ENCODE measurements around the gene ACY1. TPM values are rescaled to one million over a fixed set of nuclear protein-coding genes. Genes with fewer than 3 reads are reported as not detected.
A peak's percentile ranks its signal among the peaks of the same experiment; 100 is the strongest.

ACY1 gene
- total and polyA plus RNA-seq, 4 donors, result 69.5 to 274 (median 238) TPM

GRCh38 chr3:51998774-51999173, 15.4 kb downstream of the ACY1 start:
- Histone ChIP-seq H3K4me3 (ENCODE audit: low read depth in 1 of 3, low read length in 3 of 3) (no peak overlapping the region), H3K36me3 (ENCODE audit: control insufficient read depth in 4 of 4, insufficient read depth in 3 of 4, low read depth in 1 of 4, low read length in 3 of 4) (peaks cover 0 to 10% (median 8%) of the 10 kb centered on the region in 4 donors), H3K4me1 (ENCODE audit: control insufficient read depth in 4 of 4, insufficient read depth in 4 of 4, low read length in 3 of 4) (peaks cover 4 to 20% (median 13%) of the 10 kb centered on the region in 4 donors), H3K9ac (ENCODE audit: low read depth in 1 of 2, low read length in 2 of 2) (no peak overlapping the region), H3K9me3 (ENCODE audit: control insufficient read depth in 4 of 4, low read length in 3 of 4) (no peaks in the 10 kb centered on the region), H3K27me3 (ENCODE audit: control insufficient read depth in 4 of 4, insufficient read depth in 4 of 4, low read length in 3 of 4) (no peaks in the 10 kb centered on the region), H3K27ac (ENCODE audit: low read depth in 1 of 2, low read length in 2 of 2) (no peak overlapping the region)
- WGBS, result 83% methylated on average over 7 of the region's 7 CpGs
- TF ChIP-seq TAF1 (conservative IDR thresholded peaks at IDR 0.05), result no peak
- DNase-seq (ENCODE audit: low spot score), result no peak

- Histone ChIP-seq H3K27ac (ENCODE audit: low read depth in 1 of 2, low read length in 2 of 2) (no peak overlapping the region), H3K27me3 (ENCODE audit: control insufficient read depth in 4 of 4, insufficient read depth in 4 of 4, low read length in 3 of 4) (no peaks in the 10 kb centered on the region), H3K4me3 (ENCODE audit: low read depth in 1 of 3, low read length in 3 of 3) (no peak overlapping the region), H3K36me3 (ENCODE audit: control insufficient read depth in 4 of 4, insufficient read depth in 3 of 4, low read depth in 1 of 4, low read length in 3 of 4) (peaks cover 0 to under 1% (median 0%) of the 10 kb centered on the region in 4 donors), H3K9me3 (ENCODE audit: control insufficient read depth in 4 of 4, low read length in 3 of 4) (no peaks in the 10 kb centered on the region), H3K9ac (ENCODE audit: low read depth in 1 of 2, low read length in 2 of 2) (no peak overlapping the region), H3K4me1 (ENCODE audit: control insufficient read depth in 4 of 4, insufficient read depth in 4 of 4, low read length in 3 of 4) (peaks cover 2 to 10% (median 5%) of the 10 kb centered on the region in 4 donors)
- TF ChIP-seq MAX (IDR thresholded peaks at IDR 0.05) (no peak), JUND (IDR thresholded peaks at IDR 0.05) (no peak), TAF1 (conservative IDR thresholded peaks at IDR 0.05) (no peak), NR2F2 (IDR thresholded peaks at IDR 0.05) (no peak), CTCF (IDR thresholded peaks at IDR 0.05; ENCODE audit: low read depth, low read length, missing input control) (no peak), GABPA (IDR thresholded peaks at IDR 0.05 in 1 of 2, conservative IDR thresholded peaks at IDR 0.05 in 1 of 2) (no peak), REST (IDR thresholded peaks at IDR 0.05) (no peak)
- 91% methylated on average over 2 of the region's 2 CpGs for WGBS
- DNase-seq (ENCODE audit: low spot score), result peak; percentile 67
These were observed 16.5 kb downstream of the ACY1 start for GRCh38 chr3:51999846-52000245.

GRCh38 chr3:52001443-52001974, 18.2 kb downstream of the ACY1 start:
- H3K9me3 ChIP-seq (ENCODE audit: control insufficient read depth in 4 of 4, low read length in 3 of 4), result no peaks in the 10 kb centered on the region
- peaks cover 0 to 18% (median 1%) of the 10 kb centered on the region in 4 donors for H3K4me1 ChIP-seq (ENCODE audit: control insufficient read depth in 4 of 4, insufficient read depth in 4 of 4, low read length in 3 of 4)
- no peaks in the 10 kb centered on the region for H3K27me3 ChIP-seq (ENCODE audit: control insufficient read depth in 4 of 4, insufficient read depth in 4 of 4, low read length in 3 of 4)
- TF ChIP-seq TAF1 (conservative IDR thresholded peaks at IDR 0.05) (no peak), HNF4A (conservative IDR thresholded peaks at IDR 0.05) (no peak), JUND (IDR thresholded peaks at IDR 0.05) (no peak), RAD21 (IDR thresholded peaks at IDR 0.05) (peak; percentile 89 to 96), HNF4G (IDR thresholded peaks at IDR 0.05) (no peak), CTCF (IDR thresholded peaks at IDR 0.05; ENCODE audit: low read depth, low read length, missing input control) (peak; percentile 77), REST (IDR thresholded peaks at IDR 0.05) (no peak)
- WGBS, result 2% methylated on average over 18 of the region's 18 CpGs
- no peaks in the 10 kb centered on the region for H3K36me3 ChIP-seq (ENCODE audit: control insufficient read depth in 4 of 4, insufficient read depth in 3 of 4, low read depth in 1 of 4, low read length in 3 of 4)
- DNase-seq (ENCODE audit: low spot score), result peak; percentile 85
- no peak overlapping the region for H3K9ac ChIP-seq (ENCODE audit: low read depth in 1 of 2, low read length in 2 of 2)
- no peak overlapping the region for H3K27ac ChIP-seq (ENCODE audit: low read depth in 1 of 2, low read length in 2 of 2)
- H3K4me3 ChIP-seq (ENCODE audit: low read depth in 1 of 3, low read length in 3 of 3), result no peak overlapping the region
